SK-N-SH treated with all-trans-retinoic acid at 6 μM for 48 hours (cell line): ENCODE results near the gene TBC1D22B.

Experiments
- ARNTL ChIP-seq: fragments of 450-650 bp; formaldehyde crosslinking; IDR thresholded peaks from 2 replicates; pipeline ENCODE4 v1.5.0; 2020; ENCODE audit warnings: low read depth, mild to moderate bottlenecking, moderate library complexity, borderline replicate concordance
- ESRRG ChIP-seq: fragments of 250-450 bp; sonication (Bioruptor Pico); IDR thresholded peaks from 2 replicates; pipeline ENCODE4 v1.6.1; 2021; ENCODE audit warnings: mild to moderate bottlenecking
- OSR1 ChIP-seq: fragments of 250-450 bp; sonication (Bioruptor Pico); IDR thresholded peaks from 2 replicates; pipeline ENCODE4 v1.8.0; 2022; ENCODE audit warnings: moderate library complexity, mild to moderate bottlenecking, inconsistent platforms
- PPARA ChIP-seq: fragments of 250-450 bp; sonication (Bioruptor Pico); IDR thresholded peaks from 2 replicates; pipeline ENCODE4 v1.5.0; 2020; ENCODE audit warnings: mild to moderate bottlenecking, borderline replicate concordance
- SNAI2 ChIP-seq: fragments of 250-450 bp; sonication (Bioruptor Pico); IDR thresholded peaks from 2 replicates; pipeline ENCODE4 v1.5.0; 2020; ENCODE audit warnings: mild to moderate bottlenecking, moderate library complexity
- TSHZ2 ChIP-seq: fragments of 250-450 bp; sonication (Bioruptor Pico); IDR thresholded peaks from 2 replicates; pipeline ENCODE4 v1.5.0; 2020; ENCODE audit warnings: mild to moderate bottlenecking, moderate library complexity
- ZFP3 ChIP-seq: fragments of 250-450 bp; sonication (Bioruptor Pico); IDR thresholded peaks from 2 replicates; pipeline ENCODE4 v1.5.0; 2020; ENCODE audit warnings: mild to moderate bottlenecking, moderate library complexity
- ZFP30 ChIP-seq: fragments of 450-650 bp; formaldehyde crosslinking; IDR thresholded peaks from 2 replicates; pipeline ENCODE4 v1.5.0; 2022; ENCODE audit warnings: mild to moderate bottlenecking, moderate library complexity
- TF ChIP-seq, protein P1 (sequence below): fragments of 250-450 bp; sonication (Bioruptor Pico); IDR thresholded peaks from 2 replicates; pipeline ENCODE4 v1.5.1; 2021; ENCODE audit warnings: mild to moderate bottlenecking, moderate library complexity
- TF ChIP-seq, protein P2 (sequence below): fragments of 250-450 bp; sonication (Bioruptor Pico); IDR thresholded peaks from 2 replicates; pipeline ENCODE4 v1.8.0; 2020; ENCODE audit warnings: mild to moderate bottlenecking, moderate library complexity, borderline replicate concordance
- TF ChIP-seq, protein P3 (sequence below): fragments of 250-450 bp; sonication (Bioruptor Pico); IDR thresholded peaks from 2 replicates; pipeline ENCODE4 v1.5.1; 2020; ENCODE audit warnings: low read depth, mild to moderate bottlenecking, moderate library complexity
- TF ChIP-seq, protein P4 (sequence below): fragments of 250-450 bp; sonication (Bioruptor Pico); IDR thresholded peaks from 2 replicates; pipeline ENCODE4 v1.8.0; 2021; ENCODE audit warnings: low read depth, mild to moderate bottlenecking, moderate library complexity, borderline replicate concordance

GRCh38 chr6:37320646-37321045 lies 63.1 kb downstream of the TBC1D22B start:
- TF ChIP-seq OSR1 (CRISPR knock-in tag) (no peak), ZFP30 (CRISPR knock-in tag) (no peak), ZFP3 (no peak), ESRRG (CRISPR knock-in tag) (no peak), ARNTL (CRISPR knock-in tag) (no peak), TSHZ2 (CRISPR knock-in tag) (no peak), PPARA (CRISPR knock-in tag) (no peak), SNAI2 (CRISPR knock-in tag) (no peak)
- TF ChIP-seq, protein P1, sequence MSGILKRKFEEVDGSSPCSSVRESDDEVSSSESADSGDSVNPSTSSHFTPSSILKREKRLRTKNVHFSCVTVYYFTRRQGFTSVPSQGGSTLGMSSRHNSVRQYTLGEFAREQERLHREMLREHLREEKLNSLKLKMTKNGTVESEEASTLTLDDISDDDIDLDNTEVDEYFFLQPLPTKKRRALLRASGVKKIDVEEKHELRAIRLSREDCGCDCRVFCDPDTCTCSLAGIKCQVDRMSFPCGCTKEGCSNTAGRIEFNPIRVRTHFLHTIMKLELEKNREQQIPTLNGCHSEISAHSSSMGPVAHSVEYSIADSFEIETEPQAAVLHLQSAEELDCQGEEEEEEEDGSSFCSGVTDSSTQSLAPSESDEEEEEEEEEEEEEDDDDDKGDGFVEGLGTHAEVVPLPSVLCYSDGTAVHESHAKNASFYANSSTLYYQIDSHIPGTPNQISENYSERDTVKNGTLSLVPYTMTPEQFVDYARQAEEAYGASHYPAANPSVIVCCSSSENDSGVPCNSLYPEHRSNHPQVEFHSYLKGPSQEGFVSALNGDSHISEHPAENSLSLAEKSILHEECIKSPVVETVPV (CRISPR knock-in tag), result no peak
- TF ChIP-seq, protein P2, sequence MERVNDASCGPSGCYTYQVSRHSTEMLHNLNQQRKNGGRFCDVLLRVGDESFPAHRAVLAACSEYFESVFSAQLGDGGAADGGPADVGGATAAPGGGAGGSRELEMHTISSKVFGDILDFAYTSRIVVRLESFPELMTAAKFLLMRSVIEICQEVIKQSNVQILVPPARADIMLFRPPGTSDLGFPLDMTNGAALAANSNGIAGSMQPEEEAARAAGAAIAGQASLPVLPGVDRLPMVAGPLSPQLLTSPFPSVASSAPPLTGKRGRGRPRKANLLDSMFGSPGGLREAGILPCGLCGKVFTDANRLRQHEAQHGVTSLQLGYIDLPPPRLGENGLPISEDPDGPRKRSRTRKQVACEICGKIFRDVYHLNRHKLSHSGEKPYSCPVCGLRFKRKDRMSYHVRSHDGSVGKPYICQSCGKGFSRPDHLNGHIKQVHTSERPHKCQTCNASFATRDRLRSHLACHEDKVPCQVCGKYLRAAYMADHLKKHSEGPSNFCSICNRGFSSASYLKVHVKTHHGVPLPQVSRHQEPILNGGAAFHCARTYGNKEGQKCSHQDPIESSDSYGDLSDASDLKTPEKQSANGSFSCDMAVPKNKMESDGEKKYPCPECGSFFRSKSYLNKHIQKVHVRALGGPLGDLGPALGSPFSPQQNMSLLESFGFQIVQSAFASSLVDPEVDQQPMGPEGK (CRISPR knock-in tag), result no peak
- TF ChIP-seq, protein P3, sequence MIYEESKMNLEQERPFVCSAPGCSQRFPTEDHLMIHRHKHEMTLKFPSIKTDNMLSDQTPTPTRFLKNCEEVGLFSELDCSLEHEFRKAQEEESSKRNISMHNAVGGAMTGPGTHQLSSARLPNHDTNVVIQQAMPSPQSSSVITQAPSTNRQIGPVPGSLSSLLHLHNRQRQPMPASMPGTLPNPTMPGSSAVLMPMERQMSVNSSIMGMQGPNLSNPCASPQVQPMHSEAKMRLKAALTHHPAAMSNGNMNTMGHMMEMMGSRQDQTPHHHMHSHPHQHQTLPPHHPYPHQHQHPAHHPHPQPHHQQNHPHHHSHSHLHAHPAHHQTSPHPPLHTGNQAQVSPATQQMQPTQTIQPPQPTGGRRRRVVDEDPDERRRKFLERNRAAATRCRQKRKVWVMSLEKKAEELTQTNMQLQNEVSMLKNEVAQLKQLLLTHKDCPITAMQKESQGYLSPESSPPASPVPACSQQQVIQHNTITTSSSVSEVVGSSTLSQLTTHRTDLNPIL, result no peak
- TF ChIP-seq, protein P4, sequence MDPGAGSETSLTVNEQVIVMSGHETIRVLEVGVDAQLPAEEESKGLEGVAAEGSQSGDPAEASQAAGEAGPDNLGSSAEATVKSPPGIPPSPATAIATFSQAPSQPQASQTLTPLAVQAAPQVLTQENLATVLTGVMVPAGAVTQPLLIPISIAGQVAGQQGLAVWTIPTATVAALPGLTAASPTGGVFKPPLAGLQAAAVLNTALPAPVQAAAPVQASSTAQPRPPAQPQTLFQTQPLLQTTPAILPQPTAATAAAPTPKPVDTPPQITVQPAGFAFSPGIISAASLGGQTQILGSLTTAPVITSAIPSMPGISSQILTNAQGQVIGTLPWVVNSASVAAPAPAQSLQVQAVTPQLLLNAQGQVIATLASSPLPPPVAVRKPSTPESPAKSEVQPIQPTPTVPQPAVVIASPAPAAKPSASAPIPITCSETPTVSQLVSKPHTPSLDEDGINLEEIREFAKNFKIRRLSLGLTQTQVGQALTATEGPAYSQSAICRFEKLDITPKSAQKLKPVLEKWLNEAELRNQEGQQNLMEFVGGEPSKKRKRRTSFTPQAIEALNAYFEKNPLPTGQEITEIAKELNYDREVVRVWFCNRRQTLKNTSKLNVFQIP (CRISPR knock-in tag), result no peak
